GM18907 (cell line): ENCODE data around the gene HJURP.

Experiments
- ATAC-seq: cut with Tn5 transposase; IDR thresholded peaks from one replicate; pipeline ENCODE4 v1.9.1; 2021; ENCODE audit warnings: mild to moderate bottlenecking, moderate library complexity; ENCODE audit not compliant: unreplicated experiment

The HJURP gene

GRCh38 chr2:233817361-233817911 lies 36.9 kb downstream of the HJURP start:
- ATAC-seq: no peak

GRCh38 chr2:233816771-233817170 lies 37.6 kb downstream of the HJURP start:
- no peak for ATAC-seq

GRCh38 chr2:233816334-233816733 lies 38.0 kb downstream of the HJURP start:
- no peak for ATAC-seq

GRCh38 chr2:233815861-233816260 lies 38.5 kb downstream of the HJURP start:
- ATAC-seq: no peak

GRCh38 chr2:233814056-233814835 lies 40.1 kb downstream of the HJURP start:
- no peak for ATAC-seq

GRCh38 chr2:233813236-233814055 lies 40.9 kb downstream of the HJURP start:
- ATAC-seq: no peak

- ATAC-seq: no peak
Measured at GRCh38 chr2:233811732-233812131, 42.6 kb downstream of the HJURP start.

- ATAC-seq: no peak
Measured at GRCh38 chr2:233811087-233811486, 43.2 kb downstream of the HJURP start.

- ATAC-seq: no peak
Measured at GRCh38 chr2:233810385-233810784, 44.0 kb downstream of the HJURP start.

- no peak for ATAC-seq
Measured at GRCh38 chr2:233807966-233808935, 46.1 kb downstream of the HJURP start.

GRCh38 chr2:233807215-233807865 lies 47.0 kb downstream of the HJURP start:
- ATAC-seq: no peak

- ATAC-seq: no peak
Measured at GRCh38 chr2:233803994-233804393, 50.3 kb downstream of the HJURP start.

GRCh38 chr2:233803292-233803911 lies 50.9 kb downstream of the HJURP start:
- no peak for ATAC-seq

- ATAC-seq: no peak
Measured at GRCh38 chr2:233802132-233802815, 52.1 kb downstream of the HJURP start.

GRCh38 chr2:233801357-233802131 lies 52.8 kb downstream of the HJURP start:
- ATAC-seq: no peak

- no peak for ATAC-seq
Measured at GRCh38 chr2:233800208-233800607, 54.1 kb downstream of the HJURP start.

- no peak for ATAC-seq
Measured at GRCh38 chr2:233799716-233800115, 54.6 kb downstream of the HJURP start.

- ATAC-seq: no peak
Measured at GRCh38 chr2:233799087-233799665, 55.2 kb downstream of the HJURP start.
